GM23338 (cell line): ENCODE data around the gene CERS3. TPM values are rescaled to one million over a fixed set of nuclear protein-coding genes. Genes with fewer than 3 reads are reported as not detected.

Experiments used
- ATAC-seq: fragments of 200-7000 bp; cut with Tn5 transposase; 3 replicates; pipeline ENCODE4 v1.9.1; 2020
- DNase-seq: peaks from one replicate; pipeline ENCODE4 v3.0.0-alpha.2; 2015; ENCODE audit warnings: low spot score
- H2AFZ ChIP-seq: fragments of 200-600 bp; sonication (generic); 2 replicates; pipeline ENCODE4 v1.8.0; 2016; ENCODE audit warnings: antibody characterized with exemption, mild to moderate bottlenecking, moderate library complexity
- H3F3A ChIP-seq: fragments of 200-600 bp; sonication (generic); replicated peaks from 2 replicates; pipeline ENCODE4 v1.8.0; 2017; ENCODE audit warnings: antibody characterized with exemption, mixed run types, low read depth
- H3K27ac ChIP-seq: fragments of 200-600 bp; sonication (generic); 2 replicates; pipeline ENCODE4 v1.6.1; 2016; ENCODE audit warnings: low read depth
- H3K27me3 ChIP-seq: fragments of 200-600 bp; sonication (generic); 2 replicates; pipeline ENCODE4 v1.8.0; 2016; ENCODE audit warnings: mild to moderate bottlenecking, mixed run types, moderate library complexity; ENCODE audit not compliant: insufficient read depth
- H3K36me3 ChIP-seq: fragments of 200-600 bp; sonication (generic); 2 replicates; pipeline ENCODE4 v1.8.0; 2016; ENCODE audit warnings: mild to moderate bottlenecking; ENCODE audit not compliant: insufficient read depth
- H3K4me1 ChIP-seq: fragments of 200-600 bp; sonication (generic); 2 replicates; pipeline ENCODE4 v1.8.0; 2016; ENCODE audit warnings: mild to moderate bottlenecking, moderate library complexity; ENCODE audit not compliant: insufficient read depth
- H3K4me2 ChIP-seq: fragments of 200-600 bp; sonication (generic); 2 replicates; pipeline ENCODE4 v1.7.1; 2017; ENCODE audit warnings: mixed run types
- H3K4me3 ChIP-seq: fragments of 200-600 bp; sonication (generic); 2 replicates; pipeline ENCODE4 v1.6.1; 2016; ENCODE audit warnings: mixed run types
- H3K79me2 ChIP-seq: fragments of 200-600 bp; sonication (generic); replicated peaks from 2 replicates; pipeline ENCODE4 v1.8.0; 2017; ENCODE audit warnings: mild to moderate bottlenecking; ENCODE audit not compliant: insufficient read depth
- H3K9me2 ChIP-seq: fragments of 200-600 bp; sonication (generic); 2 replicates; pipeline ENCODE4 v1.8.0; 2017; ENCODE audit not compliant: insufficient read depth
- H4K20me1 ChIP-seq: fragments of 200-600 bp; sonication (generic); replicated peaks from 2 replicates; pipeline ENCODE4 v1.8.0; 2017; ENCODE audit warnings: mild to moderate bottlenecking; ENCODE audit not compliant: insufficient read depth
- H3K27ac Mint-ChIP-seq: 2 replicates; pipeline ENCODE4 v1.8.0; 2020; ENCODE audit warnings: inconsistent platforms, mild to moderate bottlenecking, moderate library complexity, mixed read lengths
- H3K27me3 Mint-ChIP-seq: 3 replicates; pipeline ENCODE4 v1.8.0; 2022; ENCODE audit warnings: low read depth, mild to moderate bottlenecking, moderate library complexity, mixed read lengths, inconsistent platforms; ENCODE audit not compliant: insufficient read depth, poor library complexity
- H3K36me3 Mint-ChIP-seq: 3 replicates; pipeline ENCODE4 v1.8.0; 2021; ENCODE audit warnings: low read depth, mild to moderate bottlenecking, inconsistent platforms, moderate library complexity, mixed read lengths
- H3K4me1 Mint-ChIP-seq: 3 replicates; pipeline ENCODE4 v1.8.0; 2020; ENCODE audit warnings: mild to moderate bottlenecking, inconsistent platforms, mixed read lengths
- H3K4me3 Mint-ChIP-seq: 3 replicates; pipeline ENCODE4 v1.8.0; 2021; ENCODE audit warnings: moderate library complexity, mild to moderate bottlenecking, inconsistent platforms, mixed read lengths
- H3K9me3 Mint-ChIP-seq: 3 replicates; pipeline ENCODE4 v1.8.0; 2020; ENCODE audit warnings: moderate library complexity, mild to moderate bottlenecking, inconsistent platforms, mixed read lengths
- CREB1 ChIP-seq: fragments of 250-450 bp; sonication (Bioruptor Pico); IDR thresholded peaks from 2 replicates; pipeline ENCODE4 v1.5.0; 2020; ENCODE audit warnings: low read depth, mild to moderate bottlenecking, moderate library complexity
- CTCF ChIP-seq, 2 experiments: fragments of 200-600 bp in 1 of 2; sonication (generic) in 1 of 2; conservative IDR thresholded peaks; 2 replicates each; pipeline versions ENCODE4 v1.5.1 to v1.6.1; 2016 to 2017; ENCODE audit warnings: antibody characterized with exemption in 2 of 2, low read depth in 2 of 2, mild to moderate bottlenecking in 2 of 2, moderate library complexity in 1 of 2
- ETS1 ChIP-seq: IDR thresholded peaks from 2 replicates; pipeline ENCODE4 v1.6.1; 2016; ENCODE audit warnings: antibody characterized with exemption
- EZH2 ChIP-seq: fragments of 200-600 bp; sonication (generic); IDR thresholded peaks from one replicate; pipeline ENCODE4 v1.8.0; 2017; ENCODE audit warnings: antibody characterized with exemption, mild to moderate bottlenecking, low read depth; ENCODE audit not compliant: unreplicated experiment
- JUNB ChIP-seq: IDR thresholded peaks from one replicate; pipeline ENCODE4 v1.6.1; 2016; ENCODE audit warnings: antibody characterized with exemption; ENCODE audit not compliant: unreplicated experiment
- NANOG ChIP-seq: IDR thresholded peaks from 2 replicates; pipeline ENCODE4 v1.6.1; 2016; ENCODE audit warnings: antibody characterized with exemption, borderline replicate concordance
- POLR2AphosphoS5 ChIP-seq: IDR thresholded peaks from 2 replicates; pipeline ENCODE4 v1.6.1; 2016; ENCODE audit warnings: antibody characterized with exemption, low read depth
- STAT1 ChIP-seq: IDR thresholded peaks from one replicate; pipeline ENCODE4 v1.6.1; 2016; ENCODE audit warnings: antibody characterized with exemption; ENCODE audit not compliant: unreplicated experiment
- ZNF114 ChIP-seq: fragments of 250-450 bp; sonication (Bioruptor Pico); IDR thresholded peaks from 2 replicates; pipeline ENCODE4 v1.5.0; 2020; ENCODE audit warnings: mild to moderate bottlenecking, moderate library complexity
- ZNF331 ChIP-seq: fragments of 250-450 bp; sonication (Bioruptor Pico); IDR thresholded peaks from 2 replicates; pipeline ENCODE4 v1.5.0; 2020; ENCODE audit warnings: low read depth, mild to moderate bottlenecking, moderate library complexity
- ZNF462 ChIP-seq: fragments of 250-450 bp; sonication (Bioruptor Pico); IDR thresholded peaks from 2 replicates; pipeline ENCODE4 v1.5.0; 2020; ENCODE audit warnings: mild to moderate bottlenecking, moderate library complexity
- polyA plus RNA-seq: library from polyadenylated mRNA; unstranded; fragments of >200 nt; fragmentation: Nextera tagmentation; extraction: Ambion mirVana; gene quantifications from 2 replicates; pipeline ENCODE4 v1.2.1, GENCODE V29; 2016
- total RNA-seq: library from RNA; depleted of rRNA; stranded (reverse); fragments of >200 nt; shearing (Covaris generic); gene quantifications from 2 replicates; pipeline ENCODE4 v1.2.3, GENCODE V29; 2014

CERS3 gene
- total and polyA plus RNA-seq, 2 experiments from 2014 or later, result 1.8 to 2.2 TPM

GRCh38 chr15:100520132-100520921 is 8.4 kb downstream of the CERS3 start:
- H3K4me1 ChIP-seq, result no peaks in the 10 kb centered on the region
- TF ChIP-seq STAT1 (no peak), JUNB (no peak), ETS1 (no peak), NANOG (no peak), CREB1 (CRISPR knock-in tag) (no peak), ZNF114 (no peak), ZNF462 (CRISPR knock-in tag) (no peak), ZNF331 (no peak), POLR2AphosphoS5 (no peak), EZH2 (no peak), CTCF (conservative IDR thresholded peaks at IDR 0.05; ENCODE audit: low read depth in 2 of 2) (no peak)
- H3K4me3 ChIP-seq, result no peak overlapping the region
- no peaks in the 10 kb centered on the region for H4K20me1 ChIP-seq
- no peak overlapping the region for H3K27ac ChIP-seq
- H3K27ac Mint-ChIP-seq, result no peak overlapping the region
- no peak overlapping the region for H3K4me2 ChIP-seq
- no peak overlapping the region for H3K4me3 Mint-ChIP-seq
- H3K27me3 ChIP-seq, result no peaks in the 10 kb centered on the region
- no peaks in the 10 kb centered on the region; the same call in 2 of the 3 replicates for H3K9me3 Mint-ChIP-seq
- H3K36me3 ChIP-seq, result no peaks in the 10 kb centered on the region
- peaks cover 4% of the 10 kb centered on the region for H3K27me3 Mint-ChIP-seq
- H3F3A ChIP-seq, result no peaks in the 10 kb centered on the region
- peaks cover 8% of the 10 kb centered on the region; the same call in 1 of the 2 replicates for H3K9me2 ChIP-seq
- no peak for ATAC-seq
- H3K79me2 ChIP-seq, result no peaks in the 10 kb centered on the region
- DNase-seq, result no peak
- H3K4me1 Mint-ChIP-seq, result peaks cover 5% of the 10 kb centered on the region
- 0 out of 2 replicates have a peak overlapping the region, but pooled peaks have one; percentile 5 for H2AFZ ChIP-seq
- no peaks in the 10 kb centered on the region for H3K36me3 Mint-ChIP-seq
